Measurements from ENCODE around the gene POU2F1.

Gene POU2F1

DNA sequence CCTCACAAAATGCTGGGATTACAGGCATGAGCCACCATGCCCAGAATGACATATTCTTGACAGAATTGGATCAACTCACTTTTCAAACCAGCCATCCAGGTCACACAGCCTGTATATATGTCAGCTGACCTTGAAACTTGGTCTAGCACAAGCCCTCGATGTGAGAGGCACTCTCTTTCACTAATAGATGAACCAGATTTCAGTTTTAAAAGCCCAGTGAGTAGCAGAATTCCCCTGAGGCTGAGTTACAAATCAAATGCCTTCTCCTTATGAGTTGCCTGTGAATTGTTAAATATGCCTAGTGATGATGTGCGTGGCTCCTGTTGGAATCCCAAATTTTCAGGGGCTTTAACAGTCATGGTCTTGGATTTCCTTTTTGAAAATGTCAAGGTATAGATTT, 208.9 kb downstream of the POU2F1 start:
- no peak for DNase-seq

DNA sequence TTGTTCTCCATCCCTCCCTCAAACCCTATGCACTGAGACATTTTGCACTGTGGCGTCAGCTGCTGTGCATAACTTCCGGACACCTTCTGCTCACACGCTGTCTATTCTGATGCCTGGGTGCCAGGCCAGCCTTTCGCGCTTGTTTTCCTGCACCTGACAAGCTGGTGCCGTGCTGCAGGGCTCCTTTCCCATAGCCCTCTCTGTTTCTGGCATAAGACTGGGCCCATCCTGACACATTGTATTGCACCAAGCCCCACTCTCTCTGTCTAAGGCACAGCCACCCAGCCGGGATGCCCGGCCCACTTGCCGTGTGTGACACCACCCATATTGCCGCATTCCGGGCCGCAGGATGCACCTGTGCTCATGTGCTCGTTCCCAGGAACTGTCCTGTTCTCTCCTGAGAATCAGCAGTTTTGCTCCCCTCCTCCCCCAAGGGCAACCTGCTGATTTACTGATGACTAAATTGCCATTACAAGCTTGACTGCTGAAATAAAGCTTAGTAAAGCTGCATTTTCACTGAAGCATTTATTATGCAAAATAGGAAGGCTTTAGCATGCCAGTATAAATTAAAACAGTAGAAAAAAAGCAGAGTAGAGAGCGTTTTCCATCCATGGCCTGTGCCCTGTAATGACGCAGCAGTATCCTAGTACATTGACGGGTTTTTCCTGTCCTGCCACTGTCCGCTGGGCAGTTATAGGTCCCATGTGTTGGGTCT, 209.6 kb downstream of the POU2F1 start:
- DNase-seq, result no peak

DNA sequence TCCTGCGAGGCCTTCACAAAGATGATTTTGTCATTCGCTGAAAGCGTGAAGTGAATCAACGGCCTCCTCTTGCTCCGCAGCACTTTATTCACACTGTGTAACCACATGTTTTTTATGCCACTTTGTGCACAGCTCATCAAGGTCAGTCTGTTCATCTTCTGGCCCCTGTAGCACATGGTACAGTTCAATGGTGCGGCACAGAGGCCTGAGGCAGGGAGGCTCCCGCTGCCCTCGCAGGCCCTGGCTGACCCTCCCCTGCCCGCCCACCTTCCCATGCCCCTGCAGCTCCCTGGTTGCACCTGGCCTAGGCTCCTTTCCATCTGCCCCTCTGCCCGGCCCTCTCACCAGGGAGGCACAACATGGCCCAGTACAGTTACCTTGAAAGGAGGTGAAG, 210.2 kb downstream of the POU2F1 start:
- DNase-seq, result no peak

DNA sequence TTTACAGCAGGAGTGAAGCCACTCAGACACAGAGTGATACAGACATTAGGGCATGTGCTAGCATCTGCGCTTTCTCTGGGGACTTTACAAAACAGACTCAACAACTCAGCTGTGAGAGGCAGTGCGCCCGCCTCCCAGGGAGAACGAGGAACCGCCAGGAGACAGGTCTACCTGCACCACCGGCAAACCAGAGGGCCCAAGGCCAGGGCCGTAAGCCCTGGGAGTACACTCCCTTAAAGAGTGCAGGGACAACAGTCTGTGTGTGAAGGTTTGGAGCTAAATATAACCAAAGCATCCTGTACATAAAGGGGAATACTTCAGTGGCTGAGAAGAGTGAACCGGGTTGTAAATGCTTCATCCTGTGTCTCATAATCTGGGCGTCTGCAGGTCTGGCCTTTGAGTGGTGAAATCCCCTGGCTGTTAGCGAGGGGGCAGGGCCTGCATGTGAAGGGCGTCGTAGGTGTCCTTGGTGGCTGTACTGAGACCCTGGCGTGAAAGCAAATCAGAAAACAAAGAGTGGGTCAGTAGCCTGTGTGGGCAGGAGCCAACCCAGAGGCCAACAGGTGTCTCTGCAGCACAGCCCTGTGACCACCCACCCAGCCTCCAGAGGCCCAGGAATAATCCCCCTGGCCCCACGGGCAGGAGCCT, 210.7 kb downstream of the POU2F1 start:
- DNase-seq, result no peak

DNA sequence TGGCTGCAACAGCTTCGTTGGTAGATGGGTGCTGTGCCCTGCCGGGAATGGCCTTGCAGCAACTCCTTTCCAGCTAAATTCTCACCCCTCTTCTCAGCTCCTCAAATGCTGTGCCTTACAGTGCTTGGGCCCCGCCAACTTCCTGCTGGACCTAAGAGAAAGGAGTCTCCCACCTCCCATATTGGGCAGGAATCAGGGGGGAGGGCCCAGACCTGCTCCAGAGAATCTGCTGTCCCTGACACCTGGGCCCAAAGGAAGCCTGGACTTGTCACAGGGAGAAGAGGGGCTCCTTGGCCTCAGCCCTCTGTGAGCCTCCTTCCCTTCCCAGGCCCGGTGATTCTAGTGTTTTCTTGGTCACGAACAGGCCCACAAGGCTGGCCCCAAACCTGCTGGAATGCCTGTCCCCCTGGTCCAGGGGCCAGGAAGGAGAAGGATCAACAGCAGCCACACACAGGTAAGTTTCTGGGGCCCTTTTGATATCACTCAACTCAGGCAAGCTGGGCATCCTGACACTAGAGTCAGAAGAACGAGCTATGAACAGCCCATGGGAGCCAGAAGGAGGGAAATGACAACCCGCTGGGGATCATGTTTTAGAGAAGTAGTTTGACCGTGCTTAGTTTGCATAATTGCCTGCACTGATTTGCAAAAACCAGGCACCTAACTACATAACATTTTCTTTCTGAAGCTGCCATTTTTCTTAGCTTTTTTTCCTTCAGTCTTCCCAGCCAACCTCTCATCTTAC, 211.4 kb downstream of the POU2F1 start:
- no peak for DNase-seq

DNA sequence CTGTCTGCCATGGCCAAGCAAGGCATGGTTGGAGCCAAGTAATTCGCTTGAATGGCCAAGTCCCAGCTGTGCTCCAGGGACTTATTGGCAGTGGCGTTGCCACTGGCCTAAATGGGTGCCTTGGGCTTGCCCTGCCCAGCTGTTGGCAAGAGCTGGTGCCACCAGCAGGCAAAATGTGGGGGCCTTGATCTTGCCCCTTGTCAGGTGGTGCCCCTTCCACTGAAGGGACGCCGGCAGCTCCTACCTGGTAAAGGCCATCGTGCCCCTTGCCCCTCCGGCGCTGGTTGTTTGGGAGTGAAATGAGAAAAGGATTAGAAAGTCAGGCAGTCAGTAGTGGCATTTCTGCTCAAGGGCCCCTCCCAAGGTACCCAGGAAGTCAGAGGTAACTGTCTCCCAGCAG, 212.1 kb downstream of the POU2F1 start:
- no peak for DNase-seq

DNA sequence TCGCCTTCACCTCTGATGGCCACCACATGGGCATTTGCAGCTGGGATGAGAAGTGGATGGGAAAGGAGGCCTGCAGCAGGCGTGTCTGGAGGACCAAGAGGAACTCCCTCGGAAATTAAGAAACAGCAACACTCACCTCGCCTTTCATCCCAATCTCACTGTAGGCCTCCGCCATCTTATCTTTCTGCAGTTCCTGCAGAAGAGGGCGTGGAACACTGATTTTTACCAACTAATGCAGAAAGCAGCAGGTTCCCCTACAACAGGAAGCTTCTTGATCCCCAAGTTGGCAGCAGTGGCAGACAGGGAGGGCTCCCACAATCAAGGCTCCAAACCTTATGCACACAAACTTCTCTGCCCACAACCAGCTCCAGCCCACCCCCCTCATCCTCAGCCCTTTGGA, 213.2 kb downstream of the POU2F1 start:
- DNase-seq, result no peak

DNA sequence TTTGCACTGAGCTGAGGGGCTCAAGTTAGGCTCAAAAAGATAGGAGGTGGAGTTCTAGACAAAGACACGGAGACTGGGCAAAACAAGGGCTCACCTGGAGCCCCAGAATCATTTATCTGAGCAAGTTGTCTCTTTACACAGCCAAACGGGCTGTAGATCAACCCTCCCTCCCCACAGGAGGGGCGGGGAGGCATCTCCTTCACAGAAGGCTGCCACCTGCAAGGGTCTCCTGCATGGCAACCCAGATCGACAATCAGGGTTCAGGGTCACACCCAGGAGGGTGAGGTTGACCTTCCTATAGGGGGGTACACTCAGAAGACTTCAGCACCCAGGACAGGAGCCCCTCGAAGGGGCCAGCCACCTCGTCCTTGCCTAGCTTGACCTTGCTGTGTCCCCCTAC, 213.6 kb downstream of the POU2F1 start:
- no peak for DNase-seq

DNA sequence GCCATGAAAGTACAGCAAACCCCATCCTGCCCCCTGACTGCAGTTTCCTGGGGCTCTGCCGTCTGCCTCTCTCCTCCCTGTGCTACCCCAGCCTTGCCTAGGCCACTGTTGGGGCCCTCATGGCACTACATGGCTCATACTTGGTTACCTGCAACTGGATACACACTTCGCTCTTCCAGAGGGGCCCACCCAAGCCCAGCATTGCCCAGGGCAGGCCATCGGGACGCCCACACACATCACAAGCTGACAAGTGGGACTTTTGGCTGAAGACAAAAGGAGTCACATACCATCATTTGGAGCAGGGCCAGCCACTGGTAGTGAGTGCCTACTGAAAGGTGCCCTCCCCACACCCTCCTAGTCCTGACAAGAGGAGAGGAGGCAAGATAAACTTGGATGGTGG, 214.8 kb downstream of the POU2F1 start:
- no peak for DNase-seq

DNA sequence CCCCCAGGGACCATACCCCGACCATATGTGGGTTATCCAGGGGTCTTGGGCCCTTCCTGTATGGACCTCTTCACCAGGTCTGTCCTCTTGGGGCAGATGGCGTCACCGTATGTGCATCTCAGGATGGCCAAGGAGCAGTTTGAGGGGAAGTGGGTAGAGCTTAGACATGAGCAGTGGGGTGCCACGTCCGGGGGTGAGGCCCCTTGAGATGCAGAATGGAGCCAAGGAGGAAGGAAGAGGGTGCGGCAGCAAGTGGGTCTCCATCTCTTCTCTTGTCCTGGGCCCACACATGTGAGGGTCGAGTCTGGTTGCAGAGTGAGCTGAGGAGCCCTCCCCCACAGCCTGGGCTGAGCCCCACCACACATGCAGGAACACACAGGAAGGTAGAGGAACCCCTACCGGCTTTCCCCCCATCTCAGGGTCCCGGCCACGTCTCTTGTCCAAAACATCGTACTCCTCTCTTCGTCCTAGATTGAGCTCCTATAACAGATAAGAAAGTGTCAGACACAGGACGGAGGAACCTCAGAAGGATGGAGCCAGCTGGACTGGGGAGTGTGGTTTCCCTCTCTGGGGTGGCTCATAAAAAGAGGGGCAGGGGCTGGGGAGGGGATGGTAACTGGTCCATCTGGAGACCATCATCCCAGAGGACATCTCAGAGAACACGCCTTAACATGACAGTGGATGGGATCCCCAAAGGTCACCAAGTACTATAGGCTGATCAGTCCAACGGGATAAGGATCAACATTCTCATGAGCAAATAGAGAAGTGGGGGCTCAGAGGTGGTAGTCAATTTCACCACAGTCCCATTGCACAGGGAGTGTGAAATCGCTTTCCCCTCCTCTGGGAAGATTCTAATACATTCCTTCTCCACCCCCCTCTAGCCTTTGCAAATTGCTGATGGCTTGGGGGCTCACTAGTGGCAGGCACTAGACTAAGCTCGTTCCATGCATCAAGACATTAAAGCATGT, 217.8 kb downstream of the POU2F1 start:
- DNase-seq, result no peak

DNA sequence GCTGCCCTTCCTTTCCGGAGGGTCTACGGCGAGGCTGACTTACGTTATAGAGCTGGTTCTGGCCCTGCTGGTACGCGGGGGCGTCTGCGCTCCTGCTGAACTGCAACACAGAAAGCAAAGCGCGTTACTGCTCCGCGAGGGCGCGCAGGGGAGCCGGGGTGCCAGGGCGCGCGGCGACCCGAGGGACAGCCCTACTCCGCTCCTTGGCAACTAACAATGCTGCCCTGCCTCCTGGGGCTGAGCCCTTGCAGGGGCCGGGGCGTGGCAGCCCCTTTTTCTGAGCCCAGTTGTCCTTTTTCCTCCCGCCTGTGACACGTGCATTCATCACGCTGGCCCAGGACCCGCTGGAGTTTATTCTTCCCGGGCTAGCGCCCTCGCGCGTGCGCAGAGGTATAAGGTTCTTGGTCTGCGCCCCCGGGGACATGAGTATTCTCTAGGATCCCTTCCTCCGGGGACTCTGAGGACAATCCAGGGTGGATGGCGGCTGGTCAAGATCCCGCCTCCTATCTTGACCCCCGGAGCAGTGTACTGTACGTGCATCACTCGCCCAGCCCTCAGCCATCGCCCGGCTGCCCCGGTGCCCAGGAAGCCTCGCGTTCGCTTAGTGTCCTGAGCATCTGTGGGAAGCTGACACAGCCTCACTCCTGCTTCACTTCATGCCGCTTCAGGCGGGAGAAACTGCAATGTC, 218.8 kb downstream of the POU2F1 start:
- peak; percentile 67 for DNase-seq

DNA sequence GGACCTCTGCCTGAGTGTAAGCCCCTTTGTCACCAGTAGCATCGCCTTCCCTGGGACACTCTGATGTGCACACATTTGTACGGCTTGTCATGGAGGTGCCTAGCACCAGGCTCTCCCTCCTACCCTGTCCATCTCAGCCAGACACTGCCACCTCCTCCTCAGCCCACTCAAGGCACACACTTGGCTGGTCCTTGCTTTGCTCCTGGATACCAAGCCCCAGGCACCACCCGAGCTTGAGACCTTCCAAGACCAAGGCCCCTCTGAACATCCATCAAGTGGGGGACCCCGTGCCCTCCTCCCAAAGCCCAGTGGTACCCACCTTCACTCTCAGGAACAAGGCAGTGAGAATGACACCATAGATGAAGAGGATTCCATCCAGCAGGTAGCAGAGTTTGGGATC, 219.7 kb downstream of the POU2F1 start:
- DNase-seq, result no peak

DNA sequence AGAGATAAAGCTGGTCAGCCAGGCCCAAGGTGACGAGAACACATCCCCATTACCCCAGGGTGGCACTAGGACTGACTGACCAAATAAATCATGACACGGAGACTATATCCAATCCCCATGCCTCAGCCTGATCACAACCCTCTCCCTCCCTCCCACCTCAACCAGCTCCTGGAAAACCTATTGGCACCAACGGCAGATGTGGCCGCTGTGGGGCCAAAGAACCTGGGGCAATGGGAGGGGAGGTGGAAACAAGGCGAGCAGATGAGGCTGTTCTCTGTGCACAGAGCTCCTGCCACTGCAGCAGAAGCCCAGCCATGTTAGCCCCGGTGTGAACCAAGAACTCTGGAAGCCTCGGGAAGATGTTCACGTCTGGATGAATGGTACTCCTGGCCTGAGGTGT, 220.1 kb downstream of the POU2F1 start:
- no peak for DNase-seq

DNA sequence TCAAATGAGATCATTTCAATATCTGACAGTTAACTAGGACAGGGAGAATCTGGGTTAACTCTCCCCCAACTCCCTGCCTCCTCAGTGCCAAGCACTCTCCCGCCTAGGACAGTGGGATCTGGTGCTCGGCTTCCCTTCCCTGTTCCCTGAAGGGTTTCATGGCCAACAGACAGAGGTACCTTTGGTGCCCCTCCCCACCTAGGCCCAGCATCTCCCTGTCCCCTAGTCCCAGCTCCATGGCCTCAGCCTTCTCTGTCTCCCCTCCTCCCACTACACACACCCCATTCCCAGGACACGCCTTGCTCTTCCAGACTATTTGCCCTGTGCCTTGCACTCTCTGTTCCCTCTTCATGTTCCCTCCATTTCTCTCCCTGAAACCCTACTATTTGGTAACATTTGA, 220.5 kb downstream of the POU2F1 start:
- DNase-seq, result no peak

DNA sequence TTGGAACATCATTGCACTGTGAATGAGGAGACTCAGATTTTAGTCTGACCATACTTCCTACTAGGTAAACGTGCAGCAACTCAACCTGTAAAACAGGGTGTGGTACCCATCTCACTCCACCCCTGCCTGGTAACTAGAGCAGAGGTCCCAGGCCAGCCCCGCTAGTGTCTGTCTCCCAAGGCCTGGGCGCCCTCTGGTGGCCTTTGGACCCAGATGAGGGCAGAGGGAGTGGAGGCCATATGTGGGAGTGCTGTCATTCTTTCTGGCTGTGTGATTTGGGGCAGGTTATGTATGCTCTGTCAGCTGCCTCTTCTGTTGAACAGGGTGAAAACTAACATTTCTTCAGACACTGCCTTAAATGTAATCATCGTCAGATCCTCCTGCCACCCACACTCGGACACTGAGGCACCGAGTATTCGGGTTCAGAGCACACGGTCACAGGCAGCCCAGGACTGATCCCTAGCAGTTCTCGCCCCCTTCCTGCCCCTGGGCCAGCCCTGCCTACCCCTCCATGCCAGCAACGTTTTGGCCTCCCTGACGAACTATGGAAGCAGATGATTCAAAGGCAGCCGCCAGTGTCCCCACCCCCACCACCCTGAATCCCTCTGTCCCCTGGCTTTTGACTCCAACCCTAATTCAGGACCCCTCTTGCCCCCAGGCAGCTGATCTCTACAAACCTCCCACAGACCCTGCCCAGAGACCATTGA, 221.6 kb downstream of the POU2F1 start:
- peak; percentile 91 for DNase-seq

DNA sequence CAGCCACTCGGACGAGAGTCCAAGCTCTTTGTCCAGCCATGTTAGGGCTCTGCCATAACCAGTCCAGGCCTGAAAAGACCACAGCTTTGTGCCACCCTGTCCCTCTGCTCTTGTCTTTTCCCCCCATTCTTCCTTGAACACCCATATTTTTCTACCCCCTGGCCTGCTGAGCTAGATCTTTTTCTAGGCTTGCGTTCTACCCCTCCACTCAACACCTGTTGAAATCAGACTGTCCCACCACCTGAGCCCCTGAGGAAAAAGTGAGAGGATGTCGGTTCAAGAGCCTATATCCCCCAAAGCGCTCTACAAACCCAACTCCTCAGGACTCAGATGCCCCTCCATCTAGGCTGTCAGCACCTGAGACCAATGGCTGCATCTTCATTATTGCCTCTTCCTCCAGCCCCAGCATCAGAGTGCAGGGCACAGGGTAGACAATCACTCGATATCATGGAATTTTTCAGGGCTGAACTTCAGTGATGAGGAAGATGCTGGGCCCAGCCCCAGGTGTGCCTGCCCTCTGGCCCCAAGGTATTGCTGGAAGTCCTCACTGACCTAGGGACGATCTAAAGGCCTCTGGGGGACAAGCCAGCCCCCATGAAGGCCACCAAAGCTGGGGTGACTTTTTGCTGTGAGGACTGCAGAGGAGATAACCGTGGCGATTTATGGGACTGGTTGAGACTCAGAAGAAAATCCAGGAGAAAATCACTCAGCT, 222.3 kb downstream of the POU2F1 start:
- no peak for DNase-seq

DNA sequence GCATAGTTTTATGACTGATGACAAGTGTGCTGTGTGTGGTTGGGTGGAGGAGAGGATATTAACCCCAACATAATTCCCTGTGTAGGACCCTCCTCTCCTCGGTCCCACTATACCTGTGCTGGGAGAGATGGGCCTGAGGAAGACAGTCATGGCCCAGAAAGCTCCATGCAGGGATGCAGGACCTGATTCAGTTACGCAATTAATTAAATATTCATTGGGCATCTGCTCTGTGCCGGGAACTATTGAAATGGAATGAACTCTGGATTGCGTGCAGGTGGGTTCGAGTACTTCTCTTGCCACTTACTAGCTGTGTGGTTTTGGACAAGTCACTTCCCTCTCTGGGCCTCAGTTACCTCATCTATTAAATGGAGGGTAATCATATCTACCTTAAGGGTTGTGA, 223.1 kb downstream of the POU2F1 start:
- DNase-seq, result no peak

DNA sequence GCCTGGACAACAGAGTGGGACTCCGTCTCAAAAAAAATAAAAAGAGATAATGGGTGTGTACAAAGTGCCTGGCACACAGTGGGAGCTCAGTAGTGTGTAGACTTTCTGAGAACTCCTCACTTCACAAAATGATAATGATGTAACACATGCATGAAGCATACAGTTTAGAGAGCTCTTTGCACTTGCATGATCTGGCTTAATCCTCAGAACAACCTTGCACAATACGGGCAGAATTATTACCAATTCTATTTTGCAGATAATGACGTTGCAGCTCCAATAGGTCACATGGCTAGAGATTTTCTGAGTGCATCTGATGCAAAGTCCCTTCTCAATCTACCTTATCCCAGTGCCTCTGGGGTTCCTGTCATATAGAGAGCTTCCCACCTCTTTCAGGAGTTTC, 226.3 kb downstream of the POU2F1 start:
- no peak for DNase-seq

DNA sequence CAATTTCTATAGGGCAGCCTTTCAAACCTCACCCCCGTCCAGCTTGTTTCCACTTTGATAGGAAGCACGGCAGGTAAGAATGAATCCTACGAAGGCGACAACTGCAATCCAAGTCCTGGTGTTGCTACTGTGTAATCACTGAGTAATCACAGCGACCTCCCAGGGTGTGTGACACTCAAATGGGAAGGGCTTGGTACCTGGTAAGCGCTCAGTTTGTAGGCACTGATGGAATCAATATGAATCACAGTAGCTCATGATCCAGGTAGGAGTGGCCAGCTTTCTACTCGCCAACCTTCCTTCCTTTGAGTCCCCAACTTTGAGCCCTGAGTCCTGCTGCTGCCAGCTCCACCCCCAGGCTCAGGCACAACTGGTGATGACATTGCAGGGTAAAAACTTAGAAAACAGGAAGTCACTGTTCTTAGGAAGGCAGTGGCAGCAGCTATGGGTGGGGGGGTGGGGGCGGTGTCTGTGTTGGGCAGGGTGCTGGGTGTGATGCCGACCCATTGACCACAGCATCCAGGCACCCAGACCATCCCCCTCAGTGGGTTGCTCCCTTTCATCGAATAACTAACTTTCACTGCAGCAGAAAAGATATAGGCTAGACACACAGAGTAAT, 226.9 kb downstream of the POU2F1 start:
- peak; percentile 68 for DNase-seq

DNA sequence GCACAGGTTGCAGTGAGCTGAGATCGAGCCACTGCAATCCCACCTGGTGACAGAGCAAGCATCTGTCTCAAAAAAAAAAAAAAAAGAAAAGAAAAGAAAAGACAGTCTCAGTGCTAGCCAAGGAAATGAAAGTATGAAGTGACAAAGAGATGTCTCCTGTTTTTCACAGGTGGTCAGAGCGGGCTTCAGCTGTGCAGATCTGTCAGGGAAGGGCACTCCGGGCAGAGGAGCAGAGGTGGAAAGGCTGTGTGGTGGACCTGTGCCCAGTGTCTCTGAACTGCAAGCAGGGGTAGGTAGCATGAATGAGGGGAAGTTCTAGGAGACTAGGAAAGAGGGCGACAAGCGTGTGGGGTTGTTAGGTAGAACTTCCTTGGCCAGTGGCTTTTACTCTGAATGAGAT, 230.2 kb downstream of the POU2F1 start:
- no peak for DNase-seq

DNA sequence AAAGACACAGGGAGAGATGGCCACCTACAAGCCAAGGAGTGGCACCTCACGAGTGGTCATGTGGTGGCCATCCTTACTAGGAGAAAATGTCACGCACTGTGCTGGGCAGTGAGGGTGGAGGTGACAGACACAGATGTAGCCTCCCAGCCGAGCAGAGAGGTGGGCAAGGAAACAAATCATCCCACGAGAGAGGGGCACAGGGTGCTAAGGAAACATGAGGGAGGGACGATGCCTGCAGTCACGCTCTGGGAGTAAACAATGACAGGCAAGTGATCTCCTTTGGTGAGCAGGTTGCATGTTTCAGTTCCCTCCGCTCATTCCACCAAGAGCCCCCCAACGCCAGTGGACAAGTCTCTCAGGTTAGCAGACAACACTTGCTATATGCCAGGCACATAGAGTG, 231.8 kb downstream of the POU2F1 start:
- no peak for DNase-seq
